ENCODE results near the gene CMA1.
"Not testable (repeated sequence)": the region's sequence is repeated elsewhere in the genome, so short reads cannot be mapped to it uniquely, and the experiment has no call there.

CMA1 gene

DNA sequence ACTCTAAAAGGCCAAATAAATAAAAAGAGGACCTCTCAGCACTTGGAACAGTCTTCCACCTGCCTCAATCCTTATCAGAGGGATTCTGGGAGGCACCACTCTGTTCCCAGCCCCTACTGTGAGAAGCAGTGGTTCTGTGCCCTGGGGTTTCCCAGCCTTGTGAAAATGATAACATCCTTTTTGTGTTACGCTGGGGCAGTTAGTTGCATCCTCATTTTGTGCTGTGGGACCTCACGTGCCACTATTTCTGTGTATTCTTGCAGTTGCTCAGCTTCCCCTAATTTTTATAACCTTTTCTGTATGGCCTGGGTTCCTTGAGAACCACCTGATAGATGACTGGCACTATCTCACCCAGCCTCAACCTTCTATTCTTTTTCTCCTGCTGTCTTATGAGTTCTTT is 10.8 kb upstream of the CMA1 start:
- H3K4me3 ChIP-seq (ENCODE audit: low read depth, low read length): no peak overlapping the region
- TF ChIP-seq, protein P1, sequence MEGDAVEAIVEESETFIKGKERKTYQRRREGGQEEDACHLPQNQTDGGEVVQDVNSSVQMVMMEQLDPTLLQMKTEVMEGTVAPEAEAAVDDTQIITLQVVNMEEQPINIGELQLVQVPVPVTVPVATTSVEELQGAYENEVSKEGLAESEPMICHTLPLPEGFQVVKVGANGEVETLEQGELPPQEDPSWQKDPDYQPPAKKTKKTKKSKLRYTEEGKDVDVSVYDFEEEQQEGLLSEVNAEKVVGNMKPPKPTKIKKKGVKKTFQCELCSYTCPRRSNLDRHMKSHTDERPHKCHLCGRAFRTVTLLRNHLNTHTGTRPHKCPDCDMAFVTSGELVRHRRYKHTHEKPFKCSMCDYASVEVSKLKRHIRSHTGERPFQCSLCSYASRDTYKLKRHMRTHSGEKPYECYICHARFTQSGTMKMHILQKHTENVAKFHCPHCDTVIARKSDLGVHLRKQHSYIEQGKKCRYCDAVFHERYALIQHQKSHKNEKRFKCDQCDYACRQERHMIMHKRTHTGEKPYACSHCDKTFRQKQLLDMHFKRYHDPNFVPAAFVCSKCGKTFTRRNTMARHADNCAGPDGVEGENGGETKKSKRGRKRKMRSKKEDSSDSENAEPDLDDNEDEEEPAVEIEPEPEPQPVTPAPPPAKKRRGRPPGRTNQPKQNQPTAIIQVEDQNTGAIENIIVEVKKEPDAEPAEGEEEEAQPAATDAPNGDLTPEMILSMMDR (IDR thresholded peaks at IDR 0.05; ENCODE audit: low read depth, low read length, missing control alignments): no peak
- DNase-seq (ENCODE audit: low read depth): no peak
- in situ Hi-C loops (cut with HindIII; ENCODE audit: low sequenced_read_pairs): no loop called here

DNA sequence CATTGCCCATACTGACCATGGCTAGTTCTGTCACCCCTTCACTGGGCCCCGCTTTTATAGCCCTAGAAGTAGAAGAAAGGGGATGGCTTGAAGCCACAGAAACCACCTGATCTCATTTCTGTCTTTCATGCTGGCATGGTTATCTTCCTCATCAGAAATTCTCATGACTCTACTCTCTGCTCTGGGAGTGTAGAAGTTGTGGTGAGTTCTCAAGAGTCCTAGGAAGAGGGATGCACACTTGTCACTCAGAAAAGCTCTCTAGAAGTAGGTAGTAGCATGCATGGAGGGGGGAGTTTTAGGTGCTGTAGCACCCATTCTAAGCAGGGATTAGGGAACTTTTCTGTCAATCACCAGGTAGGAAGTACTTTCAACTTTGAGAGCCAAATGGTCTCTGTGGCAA is 6.1 kb upstream of the CMA1 start:
- H3K4me3 ChIP-seq (ENCODE audit: low read depth, low read length): no peak overlapping the region
- in situ Hi-C loops (cut with HindIII; ENCODE audit: low sequenced_read_pairs): no loop called here
- DNase-seq (ENCODE audit: low read depth): no peak
- TF ChIP-seq, protein P1 (IDR thresholded peaks at IDR 0.05; ENCODE audit: low read depth, low read length, missing control alignments): no peak

DNA sequence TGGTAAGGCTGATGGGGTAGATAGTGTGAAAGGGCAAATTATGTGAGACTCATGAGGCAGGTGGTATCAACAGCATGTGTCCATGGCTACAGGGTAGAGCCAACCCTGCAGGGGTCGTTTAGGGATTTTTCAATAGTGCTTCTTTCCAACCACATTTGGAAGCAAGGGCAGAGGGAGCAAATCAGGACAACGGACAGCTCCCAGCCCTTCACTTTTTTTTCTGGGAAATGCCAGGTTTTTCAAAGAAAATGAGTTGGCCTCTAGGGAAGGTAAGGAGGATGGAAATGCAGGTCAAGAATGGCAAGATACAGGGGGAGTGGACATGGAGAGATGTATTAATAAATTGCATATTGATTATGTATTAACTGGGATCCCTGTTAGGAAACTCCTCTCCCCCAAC is 4.9 kb upstream of the CMA1 start:
- TF ChIP-seq, protein P1 (IDR thresholded peaks at IDR 0.05; ENCODE audit: low read depth, low read length, missing control alignments): no peak
- in situ Hi-C loops (cut with HindIII; ENCODE audit: low sequenced_read_pairs): no loop called here
- H3K4me3 ChIP-seq (ENCODE audit: low read depth, low read length): no peak overlapping the region
- DNase-seq (ENCODE audit: low read depth): no peak

DNA sequence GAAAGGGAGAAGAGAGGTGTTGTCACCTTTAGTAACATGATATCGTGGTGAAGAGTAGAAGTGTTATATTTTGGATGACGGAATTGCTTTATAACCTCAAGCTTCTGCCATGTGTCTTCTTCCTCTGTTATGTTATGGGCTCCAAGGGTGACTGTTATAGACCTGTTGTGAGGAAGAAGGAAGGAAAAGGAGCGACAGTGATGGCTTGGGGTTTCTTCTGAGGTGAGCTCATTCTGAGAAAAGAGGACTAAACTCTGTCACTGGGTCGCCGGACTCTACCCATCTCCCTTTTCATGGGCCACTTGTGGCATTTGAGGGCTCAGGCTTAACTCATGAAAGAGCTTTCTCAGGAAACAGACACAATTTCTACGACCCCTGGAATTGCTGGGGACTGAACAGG is 1.6 kb downstream of the CMA1 start:
- TF ChIP-seq, protein P1 (IDR thresholded peaks at IDR 0.05; ENCODE audit: low read depth, low read length, missing control alignments): no peak
- DNase-seq (ENCODE audit: low read depth): no peak
- H3K4me3 ChIP-seq (ENCODE audit: low read depth, low read length): no peak overlapping the region
- in situ Hi-C loops (cut with HindIII; ENCODE audit: low sequenced_read_pairs): no loop called here

DNA sequence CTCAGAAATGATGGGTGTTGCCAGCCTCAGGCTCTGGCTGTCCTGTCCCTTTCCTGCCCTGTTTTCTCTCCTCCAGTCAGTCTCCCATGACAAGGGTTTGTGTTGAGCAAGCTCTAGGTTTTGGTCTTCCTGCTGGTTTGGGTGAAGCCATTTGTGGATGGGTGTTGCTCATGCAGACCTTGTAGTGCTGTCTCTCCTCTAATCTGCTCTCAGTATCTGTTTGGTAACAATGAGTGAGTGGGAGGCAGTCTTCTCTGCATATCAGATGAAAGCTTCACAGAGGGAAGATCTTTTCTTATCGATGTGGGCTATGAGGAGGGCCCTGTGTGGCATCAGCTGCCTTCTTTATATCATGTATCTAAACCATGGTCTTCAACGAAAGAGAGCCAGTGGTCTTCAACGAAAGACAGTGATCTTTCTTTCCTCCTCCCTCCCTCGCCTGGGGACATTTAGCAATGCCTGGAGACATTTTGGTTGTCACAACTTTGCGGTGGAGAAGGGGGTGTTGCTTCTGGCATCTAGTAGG is 3.6 kb downstream of the CMA1 start:
- TF ChIP-seq, protein P1 (IDR thresholded peaks at IDR 0.05; ENCODE audit: low read depth, low read length, missing control alignments): no peak
- no peak for DNase-seq (ENCODE audit: low read depth)
- in situ Hi-C loops (cut with HindIII; ENCODE audit: low sequenced_read_pairs): no loop called here
- H3K4me3 ChIP-seq (ENCODE audit: low read depth, low read length): no peak overlapping the region

DNA sequence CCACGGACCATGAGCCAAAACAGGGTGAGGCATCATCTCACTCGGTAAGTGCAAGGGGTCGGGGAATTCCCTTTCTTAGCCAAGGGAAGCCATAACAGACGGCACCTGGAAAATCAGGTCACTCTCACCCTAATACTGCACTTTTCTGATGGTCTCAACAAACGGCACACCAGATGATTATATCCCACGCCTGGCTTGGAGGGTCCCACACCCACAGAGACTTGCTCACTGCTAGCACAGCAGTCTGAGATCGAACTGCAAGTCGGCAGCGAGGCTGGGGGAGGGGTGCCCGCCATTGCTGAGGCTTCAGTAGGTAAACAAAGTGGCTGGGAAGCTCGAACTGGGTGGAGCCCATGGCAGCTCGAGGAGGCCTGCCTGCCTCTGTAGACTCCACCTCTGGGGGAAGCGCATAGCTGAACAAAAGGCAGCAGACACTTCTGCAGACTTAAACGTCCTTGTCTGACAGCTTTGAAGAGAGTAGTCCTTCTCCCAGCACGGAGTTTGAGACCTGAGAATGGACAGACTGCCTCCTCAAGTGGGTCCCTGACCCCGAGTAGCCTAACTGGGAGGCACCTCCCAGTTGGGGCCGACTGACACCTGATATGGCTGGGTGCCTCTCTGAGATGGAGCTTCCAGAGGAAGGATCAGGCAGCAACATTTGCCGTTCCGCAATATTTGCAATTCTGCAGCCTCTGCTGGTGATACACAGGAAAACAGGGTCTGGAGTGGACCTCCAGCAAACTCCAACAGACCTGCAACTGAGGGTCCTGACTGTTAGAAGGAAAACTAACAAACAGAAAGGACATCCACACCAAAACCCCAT is 16.3 kb downstream of the CMA1 start:
- in situ Hi-C loops (cut with HindIII; ENCODE audit: low sequenced_read_pairs); DNase-seq (ENCODE audit: low read depth); H3K4me3 ChIP-seq (ENCODE audit: low read depth, low read length): not testable (repeated sequence)

DNA sequence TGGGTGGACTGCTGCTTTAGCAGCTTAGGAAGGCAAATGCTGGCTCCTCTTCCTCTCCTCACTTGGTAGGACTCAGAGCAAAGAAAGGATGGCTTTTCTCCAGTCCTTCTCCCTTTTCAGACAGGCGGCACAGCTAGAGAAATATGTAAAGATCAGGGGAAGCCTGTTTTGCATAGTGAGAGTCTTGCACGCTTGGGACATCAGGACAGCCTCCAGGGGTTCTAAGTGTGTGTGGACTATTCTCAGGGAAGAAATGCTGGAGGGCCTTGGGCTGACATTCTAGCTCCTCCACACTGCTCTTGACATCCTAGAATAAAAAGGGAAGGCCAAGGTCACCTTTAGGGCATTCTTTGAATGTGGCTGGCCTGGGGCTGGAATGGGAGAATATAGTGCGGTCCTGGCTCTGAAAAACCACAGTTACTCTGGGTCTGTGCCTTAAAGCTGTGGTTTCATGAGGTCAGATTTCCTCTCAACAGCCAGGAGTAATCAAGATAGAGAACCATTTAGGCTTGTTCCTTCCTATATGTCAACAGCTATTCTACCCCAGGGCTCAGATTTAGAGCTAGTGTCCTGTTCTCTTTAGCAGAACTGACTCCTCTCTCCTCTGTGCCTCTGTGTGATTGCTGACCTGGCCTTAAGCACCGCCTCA is 24.3 kb downstream of the CMA1 start:
- H3K4me3 ChIP-seq (ENCODE audit: low read depth, low read length): no peak overlapping the region
- no peak for DNase-seq (ENCODE audit: low read depth)
- in situ Hi-C loops (cut with HindIII; ENCODE audit: low sequenced_read_pairs): no loop called here
- TF ChIP-seq, protein P1 (IDR thresholded peaks at IDR 0.05; ENCODE audit: low read depth, low read length, missing control alignments): no peak

DNA sequence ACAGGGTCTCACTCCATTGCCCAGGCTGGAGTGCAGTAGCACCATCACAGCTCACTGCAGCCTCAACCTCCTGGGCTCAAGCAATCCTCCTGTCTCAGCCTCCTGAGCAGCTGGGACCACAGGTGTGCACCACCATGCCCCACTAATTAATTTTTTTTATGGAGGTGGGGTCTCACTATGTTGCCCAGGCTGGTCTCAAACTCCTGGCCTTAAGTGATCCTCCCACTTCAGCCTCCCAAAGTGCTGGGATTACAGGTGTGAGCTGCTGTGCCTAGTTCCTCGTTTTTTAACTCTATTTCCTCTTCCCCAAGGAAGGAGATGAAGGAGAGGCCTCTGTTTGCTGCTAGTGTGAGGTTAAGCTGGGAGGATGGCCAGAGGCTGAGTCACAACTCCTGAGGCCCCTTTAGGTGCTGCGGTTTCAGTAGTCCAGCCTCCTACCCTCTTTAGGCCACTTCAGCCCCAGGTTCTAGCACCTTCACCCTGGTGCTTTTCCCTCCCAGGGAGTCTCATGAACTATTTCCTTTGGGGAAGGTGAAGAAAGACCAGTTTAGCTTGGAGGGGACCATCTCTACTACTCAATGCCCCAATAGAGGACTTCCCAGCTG is 25.3 kb downstream of the CMA1 start:
- DNase-seq (ENCODE audit: low read depth); in situ Hi-C loops (cut with HindIII; ENCODE audit: low sequenced_read_pairs); H3K4me3 ChIP-seq (ENCODE audit: low read depth, low read length): not testable (repeated sequence)
